Kidney glomerular epithelial cell (primary cell): ENCODE data around the gene ZNF860.

Experiments used
- DNase-seq: peaks from one replicate; lab custom pipeline; 2025; lab: John Stamatoyannopoulos, UW

ZNF860 gene

DNA sequence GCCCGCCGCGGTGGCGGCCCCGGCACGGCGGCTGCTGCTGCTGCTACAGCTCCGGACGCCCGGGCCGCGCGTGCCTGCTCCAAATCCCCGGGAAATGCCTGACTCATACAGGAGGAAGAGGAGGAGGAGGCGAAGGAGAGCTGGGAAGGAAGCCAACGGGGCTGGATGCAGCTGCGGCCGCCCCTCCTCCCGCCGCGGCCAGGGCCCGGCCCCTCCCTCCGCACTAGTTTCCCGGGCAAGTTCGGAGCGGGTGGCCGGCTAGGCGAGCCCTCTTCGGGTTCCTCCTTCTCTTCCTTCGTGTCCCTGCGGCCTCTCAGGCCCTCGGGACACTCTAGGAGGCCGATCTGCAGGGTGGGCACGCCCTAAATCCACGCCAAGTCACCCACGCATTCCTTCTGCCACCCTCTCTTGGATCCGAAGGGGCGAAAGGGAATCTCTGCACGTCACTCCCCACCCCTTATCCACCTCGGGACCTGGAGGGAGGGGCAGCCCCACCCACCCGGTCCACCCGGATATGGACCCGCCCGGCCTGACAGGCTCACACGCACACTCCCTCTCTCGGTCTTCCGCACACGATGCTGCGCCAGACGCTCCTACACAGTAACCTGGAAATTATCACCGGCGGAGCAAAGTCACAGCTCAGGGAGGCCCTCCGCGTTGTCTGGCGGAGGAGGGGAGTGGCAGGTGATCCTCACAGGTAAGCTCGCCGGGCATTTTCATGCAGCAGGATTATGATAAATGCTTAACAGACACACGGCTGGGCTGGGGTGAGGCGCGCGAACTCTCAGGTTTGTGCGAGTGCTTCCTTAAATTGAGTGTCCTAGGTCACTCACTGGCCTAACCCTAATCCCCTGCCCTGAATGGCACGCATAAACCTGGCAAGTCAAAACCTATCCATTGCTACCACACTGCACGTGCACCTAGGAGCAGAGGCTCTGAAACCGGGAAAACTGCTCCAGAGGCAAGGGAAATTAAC is at the start of gene ZNF860, which contains the start of gene OSBPL10:
ZNF860 (plus strand) TSS at position 545 of the 976 bp plus-strand sequence. CDS start 7,330 bp downstream, outside the sequence.
OSBPL10 (minus strand) TSS at position 57 of the 976 bp plus-strand sequence. CDS start 83 bp downstream, outside the sequence.
- DNase-seq, result peak; percentile 89

DNA sequence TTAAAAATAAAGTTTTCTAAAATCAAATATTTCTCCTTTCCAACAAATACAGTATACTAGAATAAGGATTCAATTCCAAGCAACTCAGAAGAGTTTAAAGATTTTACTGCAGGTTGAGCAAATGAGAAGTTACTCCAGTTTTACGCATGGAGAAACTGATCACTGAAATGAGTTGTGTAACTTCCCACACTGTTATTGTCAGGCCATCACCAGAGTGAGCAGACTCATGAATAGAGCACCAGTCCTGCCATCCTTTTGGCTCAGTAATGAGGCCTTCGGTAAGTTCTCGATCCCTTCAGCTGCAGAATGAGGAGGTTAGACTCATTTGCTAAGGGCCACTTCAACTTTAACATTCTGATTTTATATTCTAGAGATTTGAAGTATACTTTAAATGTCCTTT is 48.6 kb upstream of the ZNF860 start:
- DNase-seq, result no peak

DNA sequence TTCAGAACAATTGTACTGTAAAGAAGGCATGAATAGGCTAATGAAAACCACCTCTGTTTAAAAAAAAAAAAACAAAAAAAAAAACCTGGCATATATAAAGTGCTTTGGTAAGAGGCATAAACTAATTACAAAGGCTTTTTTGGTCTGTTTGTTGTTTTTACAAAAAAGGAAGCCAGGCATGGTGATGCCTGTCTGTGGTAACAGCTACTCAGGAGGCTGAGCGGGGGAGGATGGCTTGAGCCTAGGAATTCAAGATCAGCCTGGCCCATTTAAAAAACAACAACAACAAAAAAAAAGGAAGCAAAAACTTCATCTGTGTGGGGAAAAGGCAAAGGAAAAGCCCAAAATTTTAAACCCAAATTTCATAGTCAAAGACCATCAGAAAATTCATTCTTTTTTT is 47.5 kb upstream of the ZNF860 start:
- peak; percentile 43 for DNase-seq

DNA sequence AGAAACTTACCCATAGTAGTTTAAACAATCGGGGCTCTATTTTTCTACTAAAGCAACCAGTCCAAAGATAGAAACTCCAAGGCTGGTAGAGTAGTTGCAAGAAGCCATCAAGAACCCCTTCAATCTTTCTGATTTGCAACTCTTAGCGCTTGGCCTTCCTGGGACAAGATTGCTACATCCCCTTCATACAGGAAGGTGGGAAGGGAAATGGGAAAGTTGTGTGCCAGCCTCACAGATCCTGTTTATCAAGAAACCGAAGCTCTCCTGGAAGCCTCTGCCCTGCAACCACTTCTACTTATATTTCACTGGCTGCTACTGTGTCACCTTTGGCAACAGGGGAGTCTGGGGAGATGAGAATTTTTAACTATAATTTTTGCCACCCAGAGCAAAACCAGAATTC is 46.7 kb upstream of the ZNF860 start:
- no peak for DNase-seq

DNA sequence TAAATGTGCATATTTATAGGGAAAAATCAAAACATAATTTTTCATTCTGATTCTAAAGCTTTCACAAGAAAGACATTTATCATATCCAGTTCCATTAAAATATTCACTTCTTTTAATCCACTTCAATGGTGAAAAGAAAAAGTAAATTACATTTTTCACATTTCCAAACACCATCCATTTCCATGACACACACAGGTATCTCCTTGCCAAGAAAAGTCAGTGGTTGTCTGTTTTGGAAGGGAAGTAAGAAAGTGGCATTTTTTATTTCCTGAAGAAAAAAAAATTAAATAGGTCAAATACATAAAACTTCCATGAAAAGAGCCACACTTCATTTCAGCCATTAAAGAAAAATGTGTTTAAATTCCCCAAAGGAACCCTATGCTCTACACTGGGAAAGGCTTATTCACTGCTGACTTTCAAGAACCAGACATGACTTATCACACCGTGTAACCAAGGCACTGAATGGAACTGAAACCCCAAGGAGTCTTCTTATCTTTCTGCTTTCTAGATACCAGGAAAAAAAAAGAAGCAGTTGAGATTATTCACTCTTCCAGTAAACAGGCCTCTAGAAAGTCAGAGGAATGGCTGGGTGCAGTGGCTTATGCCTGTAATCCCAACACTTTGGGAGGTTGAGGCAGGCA is 45.0 kb upstream of the ZNF860 start:
- peak; percentile 69 for DNase-seq

DNA sequence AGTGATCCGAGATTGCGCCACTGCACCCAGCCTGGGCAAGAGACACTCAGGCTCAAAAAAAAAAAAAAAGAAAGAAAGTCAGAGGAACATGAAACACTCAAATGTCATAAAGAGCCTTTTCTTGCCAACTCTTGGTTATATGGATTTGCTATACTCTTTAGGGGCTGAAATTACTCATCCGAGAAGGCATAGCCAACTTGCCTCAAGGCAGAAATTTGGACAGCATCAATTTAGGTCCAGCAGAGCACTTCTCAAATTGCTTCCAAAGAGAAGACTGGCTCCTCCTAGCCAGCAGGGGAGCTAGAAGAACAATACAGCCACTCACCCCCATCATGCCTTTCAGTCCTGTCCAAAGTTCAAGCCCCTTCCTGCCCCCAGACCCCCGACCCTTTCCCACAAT is 44.3 kb upstream of the ZNF860 start:
- no peak for DNase-seq

DNA sequence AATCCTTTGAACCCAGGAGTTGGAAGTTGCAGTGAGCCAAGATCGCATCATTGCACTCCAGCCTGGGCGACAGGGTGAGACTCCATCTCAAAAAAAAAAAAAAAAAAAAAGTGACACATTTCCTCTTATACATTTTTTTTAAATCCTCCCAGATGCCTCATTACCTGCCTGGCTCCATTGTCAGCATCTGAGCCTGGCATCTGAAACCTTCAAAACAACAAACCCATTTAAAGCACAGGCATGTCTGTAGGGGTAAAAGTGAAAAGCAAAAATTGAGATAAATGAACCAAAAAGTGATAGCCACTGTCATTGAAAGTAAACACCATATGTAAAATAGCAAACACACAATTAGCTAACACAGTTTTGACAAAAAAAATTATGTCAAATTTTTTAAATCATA is 39.1 kb upstream of the ZNF860 start:
- no peak for DNase-seq

DNA sequence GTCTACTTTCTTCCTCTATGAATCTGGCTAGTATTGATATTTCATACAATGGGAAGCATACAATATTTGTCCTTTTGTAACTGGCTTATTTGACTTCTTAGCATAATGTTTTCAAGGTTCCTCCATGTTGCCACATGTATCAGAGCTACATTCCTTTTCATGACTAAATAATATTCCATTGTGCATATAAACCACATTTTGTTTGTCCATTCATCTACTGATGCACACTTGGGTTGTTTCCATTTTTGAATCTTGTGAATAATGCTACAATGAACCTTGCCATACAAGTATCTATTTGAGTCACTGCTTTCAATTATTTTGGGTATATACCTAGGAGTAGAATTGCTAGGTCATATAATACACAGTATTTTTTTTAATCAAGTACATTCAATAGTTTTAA is 38.5 kb upstream of the ZNF860 start:
- DNase-seq, result no peak

DNA sequence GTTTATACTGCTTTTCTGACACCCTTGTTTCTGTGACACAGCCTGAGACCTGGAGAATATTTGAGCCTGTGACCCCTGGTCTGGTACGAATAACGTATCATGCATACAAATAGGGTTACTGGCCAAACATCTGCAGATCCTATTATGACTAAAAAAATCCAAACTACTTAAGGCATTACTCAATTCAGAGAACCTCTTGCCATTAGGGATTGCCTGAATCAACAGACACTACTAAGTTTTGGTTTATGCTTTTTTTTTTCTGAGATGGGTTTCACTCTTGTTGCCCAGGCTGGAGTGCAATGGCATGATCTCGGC is 35.9 kb upstream of the ZNF860 start:
- DNase-seq, result no peak

DNA sequence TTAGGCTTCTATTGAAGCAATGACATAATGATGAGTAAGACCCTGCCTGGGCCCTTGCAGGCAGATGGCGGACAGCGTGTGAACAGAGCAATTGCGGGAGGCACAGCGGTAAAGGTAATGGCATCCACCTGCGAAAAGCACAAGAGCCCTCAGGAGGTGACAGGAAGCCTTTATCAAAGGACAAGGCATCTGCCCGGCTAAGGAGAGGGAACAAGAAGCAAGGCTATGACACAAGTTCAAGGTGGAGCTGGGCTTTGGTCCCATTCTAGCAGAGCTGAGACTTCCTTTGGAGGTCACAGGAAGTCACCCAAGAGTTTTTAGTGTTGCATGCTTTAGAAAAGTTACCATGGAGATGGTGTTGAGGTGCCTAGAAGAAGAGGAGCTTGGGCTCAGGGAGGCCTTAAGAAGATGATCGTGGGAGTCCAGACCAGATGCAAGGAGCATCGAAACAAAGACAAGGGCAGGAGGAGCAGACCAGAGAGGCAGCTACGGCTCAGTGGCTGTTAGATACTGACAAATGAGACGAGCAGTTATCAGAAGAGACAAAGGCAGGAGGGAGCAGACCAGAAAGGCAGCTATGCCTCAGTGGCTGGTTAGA is 35.0 kb upstream of the ZNF860 start:
- DNase-seq, result peak; percentile 26

DNA sequence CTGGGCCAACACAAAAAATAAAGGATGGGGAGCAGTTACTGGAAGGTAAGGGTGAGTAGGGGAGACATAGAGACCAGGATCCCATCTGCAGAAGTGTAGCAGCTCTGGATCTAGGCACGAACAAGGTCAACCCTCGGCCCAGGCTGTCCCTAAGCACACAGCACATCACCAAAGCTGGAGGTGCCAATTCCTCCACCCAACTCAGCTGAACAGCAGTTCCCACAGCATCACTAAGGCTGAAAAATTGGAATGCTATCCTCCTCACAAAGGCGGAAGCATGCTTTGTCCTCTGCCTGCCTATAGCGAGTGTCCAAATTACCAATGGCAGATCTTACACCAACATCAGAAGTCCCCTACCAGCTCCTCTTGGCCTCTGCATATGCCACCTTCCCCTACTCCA is 34.4 kb upstream of the ZNF860 start:
- no peak for DNase-seq

DNA sequence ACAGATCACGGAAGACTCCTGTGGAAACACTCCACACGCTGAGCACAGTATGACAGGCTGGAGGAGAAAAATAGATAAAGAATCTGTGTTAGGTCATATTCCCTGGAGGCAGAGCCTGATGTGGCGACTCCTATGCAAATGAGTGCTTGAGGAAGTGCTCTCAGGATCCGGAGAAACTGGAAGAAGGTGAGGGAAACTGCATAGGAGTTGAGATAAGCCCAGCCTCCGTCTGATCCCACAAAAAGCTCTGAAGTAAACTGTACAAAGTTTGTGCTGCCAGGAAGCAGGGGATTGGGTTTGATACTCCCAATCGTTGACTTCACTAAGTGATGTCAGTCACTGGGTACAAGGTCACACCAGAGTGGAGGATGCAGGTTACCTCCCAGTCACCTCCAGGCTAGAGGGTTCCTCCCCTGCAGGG is 33.9 kb upstream of the ZNF860 start:
- DNase-seq, result no peak

DNA sequence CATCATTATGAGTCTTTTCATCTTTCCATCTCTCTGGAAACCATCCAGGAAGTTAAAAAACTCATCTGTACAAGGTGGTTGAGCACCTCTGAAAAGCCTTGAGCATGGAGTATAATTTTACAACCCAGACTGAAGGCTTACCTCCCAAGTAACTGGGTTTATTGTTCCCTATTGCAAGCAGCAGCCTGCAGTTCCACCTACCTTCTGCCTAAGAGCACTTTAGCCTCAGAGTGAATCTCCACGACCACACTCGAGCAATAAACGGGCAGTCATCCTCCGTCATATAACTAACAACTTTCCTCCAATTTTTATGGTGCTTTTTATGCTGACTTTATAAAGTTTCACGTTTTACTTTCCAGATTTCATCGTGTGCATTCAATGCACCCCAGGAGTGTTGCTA is 33.3 kb upstream of the ZNF860 start:
- DNase-seq, result no peak

DNA sequence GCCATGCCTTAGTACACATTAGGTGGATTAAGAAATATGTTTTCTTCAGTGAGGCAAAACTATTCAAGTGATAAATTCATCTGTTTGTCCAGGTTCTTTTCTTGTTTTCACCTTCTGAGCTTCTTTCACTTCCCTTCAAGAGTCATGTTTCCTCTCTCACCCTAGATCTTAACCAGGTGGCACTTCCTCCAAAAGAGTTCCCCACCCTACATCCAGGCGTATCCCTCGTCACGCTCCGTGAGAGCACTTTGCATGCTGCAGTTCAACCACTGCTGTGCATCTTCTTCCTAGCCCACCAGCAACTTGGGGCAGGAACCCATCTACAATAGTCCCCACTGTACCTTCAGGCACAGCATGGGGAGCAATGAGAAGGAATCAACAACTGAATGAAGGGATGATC is 29.3 kb upstream of the ZNF860 start:
- no peak for DNase-seq

DNA sequence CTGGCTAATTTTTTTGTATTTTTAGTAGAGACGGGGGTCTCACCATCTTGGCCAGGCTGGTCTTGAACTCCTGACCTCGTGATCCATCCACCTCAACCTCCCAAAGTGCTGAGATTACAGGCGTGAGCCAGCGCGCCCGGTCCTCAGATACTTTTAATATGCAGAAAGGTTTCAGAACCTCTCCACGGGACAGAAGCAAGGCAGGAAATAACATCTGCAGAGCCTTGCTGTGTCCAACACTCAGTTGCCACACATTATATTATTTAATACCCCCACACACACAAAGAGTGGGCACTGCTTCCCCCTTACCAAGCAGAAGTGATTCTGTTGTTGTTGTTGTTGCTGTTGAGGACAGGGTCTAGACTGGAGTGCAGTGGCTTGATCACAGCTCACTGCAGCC is 28.5 kb upstream of the ZNF860 start:
- no peak for DNase-seq

DNA sequence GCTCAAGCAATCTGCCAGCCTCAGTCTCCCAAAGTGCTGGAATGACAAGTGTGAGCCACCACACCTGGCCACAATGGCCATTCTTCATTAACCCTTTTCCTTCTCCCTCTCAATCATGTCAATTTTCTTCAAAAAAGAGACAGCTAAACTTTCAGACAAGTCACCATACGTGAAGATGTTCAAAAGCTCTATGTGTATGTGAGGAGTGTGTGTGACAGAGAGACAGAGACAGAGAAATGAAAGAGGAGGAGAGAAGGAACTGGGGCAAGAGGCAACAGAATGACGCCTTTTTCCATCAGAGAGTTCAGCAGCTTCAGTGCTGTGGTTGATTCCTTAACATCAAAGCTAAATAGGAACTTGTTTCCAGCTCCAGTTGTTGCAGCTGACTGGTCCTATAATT is 27.9 kb upstream of the ZNF860 start:
- no peak for DNase-seq

DNA sequence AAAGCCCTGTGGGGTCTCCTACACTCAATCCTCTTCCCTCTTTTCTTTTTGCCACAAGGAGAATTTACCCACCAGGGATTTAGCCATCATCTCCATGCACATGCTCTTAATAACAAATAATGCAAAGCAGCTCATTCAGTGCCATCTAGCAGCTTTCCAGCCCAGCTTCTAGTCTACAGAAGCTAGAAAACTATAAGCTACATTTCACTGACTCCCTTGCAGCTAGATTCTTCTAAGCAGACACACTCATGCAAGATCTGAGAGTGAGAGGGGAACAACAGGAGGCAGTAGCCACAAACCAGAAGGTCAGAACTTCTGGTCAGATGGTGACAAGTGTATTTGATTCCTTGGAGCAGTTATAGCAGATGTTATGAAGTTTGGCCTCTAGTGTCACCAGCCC is 26.0 kb upstream of the ZNF860 start:
- DNase-seq, result no peak

DNA sequence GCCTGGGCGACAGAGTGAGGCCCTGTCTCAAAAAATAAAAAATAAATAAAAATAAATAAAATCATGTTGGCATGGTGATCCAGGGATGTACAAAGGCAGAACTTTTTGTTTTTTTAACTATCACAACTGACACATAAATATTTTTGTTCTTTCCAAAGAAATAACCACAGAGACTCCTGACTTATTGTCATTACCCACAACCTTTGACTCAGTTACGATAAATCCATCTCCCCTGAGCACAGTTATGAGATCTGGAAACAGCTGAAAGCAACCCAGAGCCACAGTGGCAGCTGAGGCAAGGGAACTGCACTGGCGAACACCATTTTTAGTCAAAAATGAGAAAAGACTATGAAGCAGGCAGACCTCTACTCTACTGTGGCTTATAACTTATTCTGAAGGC is 24.4 kb upstream of the ZNF860 start:
- DNase-seq, result peak; percentile 50

DNA sequence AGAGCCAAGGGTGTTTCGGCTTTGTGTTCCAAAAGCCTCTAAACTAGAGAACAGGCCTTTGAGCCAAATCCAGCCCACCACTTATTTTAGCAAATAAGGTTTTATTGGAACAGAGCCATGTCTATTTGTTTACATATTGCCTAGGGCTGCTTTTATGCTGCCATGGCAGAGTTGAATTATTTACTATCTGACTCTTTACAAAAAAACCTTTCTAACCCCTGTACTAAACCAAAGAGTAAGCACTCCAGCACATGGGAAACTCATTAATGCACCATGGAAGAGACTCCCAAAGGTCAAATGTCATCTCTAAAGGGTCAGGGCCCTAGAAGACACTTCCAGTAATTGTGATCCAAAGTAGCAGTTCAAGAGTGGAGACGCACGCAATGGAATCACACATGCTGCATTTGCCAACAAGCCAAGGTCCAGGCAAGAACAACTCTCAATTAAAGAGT is 22.8 kb upstream of the ZNF860 start:
- no peak for DNase-seq

DNA sequence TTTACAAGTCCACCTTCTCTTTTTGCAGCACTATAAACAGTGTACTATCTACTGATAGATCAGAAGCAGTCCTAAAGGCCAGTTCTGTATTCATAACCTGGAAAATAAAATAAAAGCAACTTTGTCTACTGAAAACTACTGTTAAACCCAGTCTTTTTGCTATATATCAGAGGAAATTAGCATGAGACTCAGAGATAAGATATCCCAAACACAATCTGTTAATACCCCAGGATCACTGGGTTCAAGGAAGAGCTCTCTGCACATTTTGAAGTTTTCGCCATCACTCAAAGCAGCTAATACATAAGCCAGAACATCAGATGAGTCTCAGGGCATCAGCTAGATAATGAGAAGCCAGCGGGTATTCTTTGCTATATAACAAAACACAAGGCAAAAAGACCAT is 22.3 kb upstream of the ZNF860 start:
- no peak for DNase-seq

DNA sequence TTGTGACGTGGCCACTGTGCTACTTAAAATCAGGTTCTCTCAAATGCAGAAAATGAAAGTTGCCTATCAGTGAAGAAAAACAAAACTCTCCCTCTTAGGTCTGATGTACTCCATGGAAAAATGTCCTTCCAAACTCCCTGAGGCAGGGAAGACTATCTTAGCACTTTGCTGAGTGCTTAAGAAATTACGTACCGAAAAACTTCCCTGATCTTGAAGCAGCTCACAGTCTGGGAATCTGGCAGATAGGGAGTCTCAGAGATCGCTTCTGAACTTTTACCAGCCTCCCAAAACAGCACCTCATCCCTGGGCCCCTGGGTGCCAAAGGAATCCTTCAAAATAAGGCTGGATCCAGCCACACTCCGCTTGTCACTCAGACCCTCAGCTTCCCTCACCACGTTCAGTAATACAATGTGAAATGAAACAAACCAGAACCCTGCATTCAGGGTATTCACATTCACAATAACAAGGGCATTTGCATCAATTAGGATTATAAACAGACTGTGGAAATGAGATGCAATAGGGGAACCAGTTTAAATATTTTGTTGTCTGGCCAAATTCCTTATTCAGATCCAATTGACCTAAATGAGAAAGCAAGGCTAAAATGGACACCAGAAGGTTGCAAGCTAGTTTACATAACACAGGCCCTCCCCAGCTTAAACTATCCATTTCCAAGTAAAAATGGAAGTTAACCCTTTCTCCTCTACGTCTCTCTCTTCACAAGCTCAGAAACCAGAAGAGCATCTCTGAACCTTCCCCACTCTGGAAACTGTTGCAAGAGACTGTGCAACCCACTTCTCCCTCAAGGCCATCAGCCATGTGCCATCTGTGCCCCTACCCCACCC is 21.4 kb upstream of the ZNF860 start:
- peak; percentile 14 for DNase-seq
